Neuronal stem cell (in vitro differentiated cells): Measurements from ENCODE around the gene MIR17HG.
"Not testable (repeated sequence)": the region's sequence is repeated elsewhere in the genome, so short reads cannot be mapped to it uniquely, and the experiment has no call there.

Experiments
- DNase-seq: peaks from one replicate; pipeline ENCODE4 v3.0.0-alpha.2; 2013; ENCODE audit warnings: low spot score
- H2AFZ ChIP-seq: one replicate; pipeline ENCODE4 v1.6.1; 2013; ENCODE audit warnings: mild to moderate bottlenecking, low read length, inconsistent platforms
- H2AK5ac ChIP-seq: 2 replicates; pipeline ENCODE4 v1.6.1; 2013; ENCODE audit warnings: low read depth, mild to moderate bottlenecking, inconsistent platforms, low read length, moderate library complexity, mixed read lengths
- H2BK120ac ChIP-seq: 2 replicates; pipeline ENCODE4 v1.6.1; 2013; ENCODE audit warnings: low read depth, mild to moderate bottlenecking, inconsistent platforms, low read length, moderate library complexity, mixed read lengths
- H2BK12ac ChIP-seq: one replicate; pipeline ENCODE4 v1.6.1; 2013; ENCODE audit warnings: low read length, inconsistent platforms
- H2BK15ac ChIP-seq: 2 replicates; pipeline ENCODE4 v1.6.1; 2013; ENCODE audit warnings: mild to moderate bottlenecking, low read length, inconsistent platforms, mixed read lengths
- H2BK5ac ChIP-seq: one replicate; pipeline ENCODE4 v1.6.1; 2013; ENCODE audit warnings: inconsistent platforms, mild to moderate bottlenecking, low read length, moderate library complexity
- H3K14ac ChIP-seq: one replicate; pipeline ENCODE4 v1.6.1; 2013; ENCODE audit warnings: low read length, inconsistent platforms
- H3K18ac ChIP-seq: 2 replicates; pipeline ENCODE4 v1.6.1; 2013; ENCODE audit warnings: low read length, inconsistent platforms
- H3K23ac ChIP-seq: 2 replicates; pipeline ENCODE4 v1.6.1; 2013; ENCODE audit warnings: low read depth, mild to moderate bottlenecking, mixed read lengths, low read length, inconsistent platforms; ENCODE audit not compliant: poor library complexity
- H3K27ac ChIP-seq: replicated peaks from 3 replicates; pipeline ENCODE4 v1.5.1; 2013; ENCODE audit warnings: low read length, inconsistent platforms
- H3K27me3 ChIP-seq, 3 experiments: 2 replicates each; pipeline ENCODE4 v1.6.1; 2013; ENCODE audit warnings: low read length in 3 of 3, mild to moderate bottlenecking in 2 of 3, inconsistent platforms in 1 of 3, low read depth in 1 of 3, mixed read lengths in 1 of 3, moderate library complexity in 1 of 3; ENCODE audit not compliant: control insufficient read depth in 3 of 3, insufficient read depth in 3 of 3
- H3K36me3 ChIP-seq, 2 donors: replicated peaks in 1 of 2; 2 replicates each; pipeline ENCODE4 v1.6.1; 2013; ENCODE audit warnings: low read length in 2 of 2; ENCODE audit not compliant: control insufficient read depth in 2 of 2, insufficient read depth in 2 of 2
- H3K4ac ChIP-seq: 2 replicates; pipeline ENCODE4 v1.6.1; 2013; ENCODE audit warnings: inconsistent platforms, mild to moderate bottlenecking, low read length, moderate library complexity
- H3K4me1 ChIP-seq, 2 donors: 1 replicate in 1 of 2; 2 replicates in 1 of 2; pipeline ENCODE4 v1.6.1; 2013; ENCODE audit warnings: low read length in 2 of 2, low read depth in 1 of 2; ENCODE audit not compliant: control insufficient read depth in 2 of 2, insufficient read depth in 1 of 2
- H3K4me2 ChIP-seq: one replicate; pipeline ENCODE4 v1.6.1; 2013; ENCODE audit warnings: mild to moderate bottlenecking, low read length, inconsistent platforms; ENCODE audit not compliant: insufficient read depth, poor library complexity, severe bottlenecking
- H3K4me3 ChIP-seq, 2 donors: 2 replicates each; pipeline ENCODE4 v1.5.1; 2013; ENCODE audit warnings: low read length in 2 of 2, mild to moderate bottlenecking in 2 of 2, inconsistent platforms in 1 of 2, moderate library complexity in 1 of 2
- H3K79me1 ChIP-seq: one replicate; pipeline ENCODE4 v1.6.1; 2013; ENCODE audit warnings: low read depth, mild to moderate bottlenecking, inconsistent platforms, low read length, moderate library complexity
- H3K9ac ChIP-seq: one replicate; pipeline ENCODE4 v1.6.1; 2013; ENCODE audit warnings: mild to moderate bottlenecking, low read depth, low read length, inconsistent platforms; ENCODE audit not compliant: poor library complexity
- H3K9me3 ChIP-seq, 2 donors: replicated peaks in 1 of 2; 2 replicates each; pipeline versions ENCODE3 to v1.6.1; 2013; ENCODE audit warnings: low read length in 2 of 2, mild to moderate bottlenecking in 2 of 2, inconsistent platforms in 1 of 2, low read depth in 1 of 2, mixed read lengths in 1 of 2, moderate library complexity in 1 of 2; ENCODE audit not compliant: control insufficient read depth in 2 of 2, insufficient read depth in 1 of 2
- H4K8ac ChIP-seq: one replicate; pipeline ENCODE4 v1.6.1; 2013; ENCODE audit warnings: low read depth, mild to moderate bottlenecking, inconsistent platforms, low read length, moderate library complexity
- H4K91ac ChIP-seq: one replicate; pipeline ENCODE4 v1.6.1; 2013; ENCODE audit warnings: low read length, low read depth, mild to moderate bottlenecking, inconsistent platforms; ENCODE audit not compliant: poor library complexity
- WGBS, 2 donors: extraction: QIAGEN DNeasy Blood & Tissue Kit; methylation state at CpG; one replicate each; pipeline ENCODE4 v1.1.7; 2013; ENCODE audit warnings: missing lambda C conversion rate in 2 of 2, mixed read lengths in 1 of 2; ENCODE audit not compliant: insufficient read length in 2 of 2, insufficient replicate concordance in 1 of 2; ENCODE audit errors: extremely low coverage in 2 of 2; 5-methylcytosine and 5-hydroxymethylcytosine counted together

The MIR17HG gene

DNA sequence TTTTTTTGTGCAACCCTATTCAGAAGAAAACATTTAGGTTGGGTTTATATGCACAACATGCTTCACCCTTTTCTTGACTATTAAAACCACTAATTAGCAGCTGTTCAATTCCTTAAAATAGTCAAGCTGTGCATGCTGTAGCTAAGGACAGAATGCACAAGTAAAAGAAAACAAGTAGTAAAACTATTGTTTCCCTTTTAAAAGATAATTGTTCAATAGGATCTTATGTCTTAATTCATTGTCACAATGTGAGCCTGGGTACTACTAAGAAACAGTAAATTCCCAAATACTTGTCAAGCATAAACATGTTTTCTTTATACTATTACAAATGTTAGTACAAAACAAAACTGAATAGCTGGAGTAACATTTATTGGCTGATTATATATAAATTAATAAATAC, 32.6 kb upstream of the MIR17HG start:
- no peak overlapping the region for H2BK5ac ChIP-seq
- no peak overlapping the region for H3K23ac ChIP-seq
- no peak overlapping the region for H2BK12ac ChIP-seq
- no peak overlapping the region for H2AK5ac ChIP-seq
- no peak overlapping the region for H3K4me3 ChIP-seq
- no peaks in the 10 kb centered on the region for H3K9me3 ChIP-seq
- no peak overlapping the region for H3K4me2 ChIP-seq
- no peak overlapping the region for H3K4ac ChIP-seq
- H3K18ac ChIP-seq, result no peak overlapping the region
- DNase-seq, result no peak
- no peak overlapping the region for H3K9ac ChIP-seq
- H3K27me3 ChIP-seq, result no peaks in the 10 kb centered on the region
- no peak overlapping the region for H4K8ac ChIP-seq
- H3K4me1 ChIP-seq, result no peaks in the 10 kb centered on the region
- H3K14ac ChIP-seq, result no peak overlapping the region
- H3K36me3 ChIP-seq, result no peaks in the 10 kb centered on the region
- no peaks in the 10 kb centered on the region for H3K79me1 ChIP-seq
- no peak overlapping the region for H2AFZ ChIP-seq
- no peak overlapping the region for H2BK120ac ChIP-seq
- no peak overlapping the region for H4K91ac ChIP-seq
- H3K27ac ChIP-seq, result no peak overlapping the region
- H2BK15ac ChIP-seq, result no peak overlapping the region

DNA sequence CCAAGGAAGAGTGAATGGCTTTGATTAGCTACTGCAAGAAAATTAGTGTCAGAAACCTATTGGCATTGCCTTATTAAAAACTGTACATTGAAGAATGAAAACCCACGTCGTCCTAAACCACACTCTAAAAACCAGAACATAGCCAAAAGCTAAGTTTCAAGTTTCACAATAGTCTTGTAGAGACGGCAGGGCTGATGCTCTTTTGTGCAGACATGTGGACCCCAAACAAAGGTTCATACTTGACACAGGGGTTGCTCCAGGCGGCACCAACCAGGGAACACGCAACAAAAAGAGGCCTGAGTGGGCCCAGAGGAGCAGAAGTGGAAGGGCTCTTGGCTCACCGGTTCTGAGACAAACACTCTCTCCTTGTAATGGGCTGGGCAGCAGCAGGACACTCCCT, 28.6 kb upstream of the MIR17HG start:
- H2AFZ ChIP-seq, result peak overlapping the region; percentile 78
- no peaks in the 10 kb centered on the region for H3K79me1 ChIP-seq
- no peak overlapping the region for H2BK15ac ChIP-seq
- H3K14ac ChIP-seq, result no peak overlapping the region
- H3K4me2 ChIP-seq, result no peak overlapping the region
- no peak overlapping the region for H3K27ac ChIP-seq
- no peak overlapping the region for H2AK5ac ChIP-seq
- no peaks in the 10 kb centered on the region for H3K36me3 ChIP-seq
- H3K27me3 ChIP-seq, result peaks cover 0 to 2% (median 0%) of the 10 kb centered on the region in 3 experiments
- H2BK12ac ChIP-seq, result no peak overlapping the region
- H3K4ac ChIP-seq, result no peak overlapping the region
- no peak overlapping the region for H3K18ac ChIP-seq
- WGBS, 2 donors, result no CpG with 5 or more reads among the region's 6 CpGs
- H4K91ac ChIP-seq, result no peak overlapping the region
- H3K23ac ChIP-seq, result no peak overlapping the region
- no peak overlapping the region for H4K8ac ChIP-seq
- no peak overlapping the region for H2BK120ac ChIP-seq
- no peak overlapping the region for H3K9ac ChIP-seq
- DNase-seq, result no peak
- no peaks in the 10 kb centered on the region for H3K9me3 ChIP-seq
- H2BK5ac ChIP-seq, result no peak overlapping the region
- no peaks in the 10 kb centered on the region for H3K4me1 ChIP-seq
- no peak overlapping the region for H3K4me3 ChIP-seq

DNA sequence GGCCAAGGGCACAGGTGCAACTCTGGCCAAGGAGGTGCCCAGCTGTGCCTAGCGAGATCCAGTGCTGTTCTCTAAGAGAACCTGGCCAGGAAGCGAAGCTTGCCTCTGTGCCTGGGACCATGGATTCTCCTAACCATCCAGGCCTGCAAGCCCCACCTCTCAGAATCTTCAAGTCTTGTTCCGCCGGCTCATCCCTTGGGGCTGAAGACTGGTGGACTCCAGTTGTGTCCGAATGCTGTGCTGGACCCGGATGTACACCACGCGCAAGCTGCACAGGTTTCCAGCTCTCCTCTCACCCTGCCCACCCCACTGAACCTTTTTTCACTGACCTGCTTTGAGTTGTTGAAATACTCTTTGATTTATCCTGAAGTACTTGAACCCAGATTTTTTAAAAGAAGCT, 27.5 kb upstream of the MIR17HG start:
- no peak overlapping the region for H2BK12ac ChIP-seq
- no peak overlapping the region for H4K8ac ChIP-seq
- H2AFZ ChIP-seq, result no peak overlapping the region
- H3K4me1 ChIP-seq, result no peaks in the 10 kb centered on the region
- H2BK120ac ChIP-seq, result no peak overlapping the region
- no peak overlapping the region for H2BK15ac ChIP-seq
- no peaks in the 10 kb centered on the region for H3K9me3 ChIP-seq
- no peak overlapping the region for H3K27ac ChIP-seq
- no peak overlapping the region for H3K4me2 ChIP-seq
- peak overlapping the region; percentile 16 for H3K18ac ChIP-seq
- no CpG with 5 or more reads among the region's 8 CpGs for WGBS, 2 donors
- H3K79me1 ChIP-seq, result no peaks in the 10 kb centered on the region
- no peak overlapping the region for H3K23ac ChIP-seq
- H2BK5ac ChIP-seq, result no peak overlapping the region
- no peak overlapping the region for H3K4ac ChIP-seq
- no peak overlapping the region for H3K9ac ChIP-seq
- no peak overlapping the region for H3K4me3 ChIP-seq
- peaks cover 0 to 2% (median 0%) of the 10 kb centered on the region in 3 experiments for H3K27me3 ChIP-seq
- H3K36me3 ChIP-seq, result no peaks in the 10 kb centered on the region
- H3K14ac ChIP-seq, result no peak overlapping the region
- no peak overlapping the region for H2AK5ac ChIP-seq
- DNase-seq, result no peak
- no peak overlapping the region for H4K91ac ChIP-seq

DNA sequence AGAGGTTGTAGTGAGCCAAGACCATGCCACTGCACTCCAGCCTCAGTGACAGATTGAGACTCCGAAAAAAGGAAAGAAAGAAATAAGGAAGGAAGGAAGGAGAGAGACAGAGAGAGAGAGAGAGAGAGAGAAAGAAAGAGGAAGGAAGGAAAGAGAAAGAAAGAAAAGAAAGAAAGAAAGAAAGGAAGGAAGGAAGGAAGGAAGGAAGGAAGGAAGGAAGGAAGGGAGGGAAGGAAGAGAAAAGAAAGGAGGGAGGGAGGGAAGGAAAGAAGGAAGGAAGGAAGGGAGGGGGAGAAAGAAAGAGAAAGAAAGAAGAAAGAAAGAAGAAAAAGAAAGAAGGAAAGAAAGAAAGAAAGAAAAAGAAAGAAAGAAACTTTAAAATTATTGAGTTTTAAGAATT, 26.5 kb upstream of the MIR17HG start:
- not testable (repeated sequence) for H2BK5ac ChIP-seq, H2BK12ac ChIP-seq, H4K91ac ChIP-seq, H3K4me3 ChIP-seq, H3K9me3 ChIP-seq, H3K9ac ChIP-seq, H3K4me1 ChIP-seq, H3K18ac ChIP-seq, H2AFZ ChIP-seq, H3K4me2 ChIP-seq, H2AK5ac ChIP-seq, H3K27ac ChIP-seq, H3K36me3 ChIP-seq, H4K8ac ChIP-seq, H3K79me1 ChIP-seq, H2BK120ac ChIP-seq, H3K14ac ChIP-seq, H3K4ac ChIP-seq, DNase-seq, H3K27me3 ChIP-seq, H2BK15ac ChIP-seq, H3K23ac ChIP-seq
- no CpG with 5 or more reads among the region's 1 CpG for WGBS, 2 donors
